Subcutaneous adipose tissue (tissue), 4 donors: ENCODE measurements around the gene CRB2. TPM values are rescaled to one million over a fixed set of nuclear protein-coding genes. Genes with fewer than 3 reads are reported as not detected.

Experiments used
- total RNA-seq, 4 donors: library from RNA; depleted of rRNA; stranded (reverse); fragments of >200 nt; gene quantifications; one replicate each; pipeline ENCODE4 v1.1.0, GENCODE V29; 2016
- TF ChIP-seq, protein P1 (sequence below): fragments of 450-650 bp; IDR thresholded peaks from one replicate; pipeline ENCODE4 v1.5.1; 2016; ENCODE audit warnings: low read depth, mild to moderate bottlenecking, control low read depth, antibody characterized with exemption, moderate library complexity

Gene CRB2
- total RNA-seq, 4 donors from 2014 or later, result 0.33 TPM; not detected in 3

- TF ChIP-seq, protein P1, sequence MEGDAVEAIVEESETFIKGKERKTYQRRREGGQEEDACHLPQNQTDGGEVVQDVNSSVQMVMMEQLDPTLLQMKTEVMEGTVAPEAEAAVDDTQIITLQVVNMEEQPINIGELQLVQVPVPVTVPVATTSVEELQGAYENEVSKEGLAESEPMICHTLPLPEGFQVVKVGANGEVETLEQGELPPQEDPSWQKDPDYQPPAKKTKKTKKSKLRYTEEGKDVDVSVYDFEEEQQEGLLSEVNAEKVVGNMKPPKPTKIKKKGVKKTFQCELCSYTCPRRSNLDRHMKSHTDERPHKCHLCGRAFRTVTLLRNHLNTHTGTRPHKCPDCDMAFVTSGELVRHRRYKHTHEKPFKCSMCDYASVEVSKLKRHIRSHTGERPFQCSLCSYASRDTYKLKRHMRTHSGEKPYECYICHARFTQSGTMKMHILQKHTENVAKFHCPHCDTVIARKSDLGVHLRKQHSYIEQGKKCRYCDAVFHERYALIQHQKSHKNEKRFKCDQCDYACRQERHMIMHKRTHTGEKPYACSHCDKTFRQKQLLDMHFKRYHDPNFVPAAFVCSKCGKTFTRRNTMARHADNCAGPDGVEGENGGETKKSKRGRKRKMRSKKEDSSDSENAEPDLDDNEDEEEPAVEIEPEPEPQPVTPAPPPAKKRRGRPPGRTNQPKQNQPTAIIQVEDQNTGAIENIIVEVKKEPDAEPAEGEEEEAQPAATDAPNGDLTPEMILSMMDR, result no peak
Observed at GRCh38 chr9:123344192-123344949, 11.6 kb upstream of the CRB2 start.

GRCh38 chr9:123345567-123345955 is 10.4 kb upstream of the CRB2 start:
- TF ChIP-seq, protein P1, result no peak

- TF ChIP-seq, protein P1, result no peak
Observed at GRCh38 chr9:123346026-123346425, 10.0 kb upstream of the CRB2 start.

DNA sequence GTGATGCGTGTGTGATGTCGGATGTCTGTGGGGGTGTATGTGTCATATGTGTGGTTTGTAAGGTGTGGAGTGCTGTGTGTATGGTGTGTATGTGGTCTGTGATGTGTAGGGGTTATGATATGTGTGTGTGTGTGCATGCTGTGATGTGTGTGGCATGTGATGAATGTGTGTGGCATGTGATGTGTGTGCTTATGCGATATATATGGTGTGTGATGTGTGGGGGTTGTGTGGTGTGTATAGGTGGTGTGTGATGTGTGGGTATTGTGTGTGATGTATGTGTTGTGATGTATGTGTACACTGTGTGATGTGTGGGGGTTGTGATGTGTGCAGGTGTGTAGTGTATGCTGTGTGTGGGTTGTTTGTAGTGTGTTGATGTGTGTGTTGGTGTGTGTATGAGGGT is 9.2 kb upstream of the CRB2 start:
- TF ChIP-seq, protein P1, result no peak

- TF ChIP-seq, protein P1, result no peak
Observed at GRCh38 chr9:123347289-123348060, 8.5 kb upstream of the CRB2 start.

- TF ChIP-seq, protein P1, result no peak
Observed at GRCh38 chr9:123348317-123348992, 7.5 kb upstream of the CRB2 start.

DNA sequence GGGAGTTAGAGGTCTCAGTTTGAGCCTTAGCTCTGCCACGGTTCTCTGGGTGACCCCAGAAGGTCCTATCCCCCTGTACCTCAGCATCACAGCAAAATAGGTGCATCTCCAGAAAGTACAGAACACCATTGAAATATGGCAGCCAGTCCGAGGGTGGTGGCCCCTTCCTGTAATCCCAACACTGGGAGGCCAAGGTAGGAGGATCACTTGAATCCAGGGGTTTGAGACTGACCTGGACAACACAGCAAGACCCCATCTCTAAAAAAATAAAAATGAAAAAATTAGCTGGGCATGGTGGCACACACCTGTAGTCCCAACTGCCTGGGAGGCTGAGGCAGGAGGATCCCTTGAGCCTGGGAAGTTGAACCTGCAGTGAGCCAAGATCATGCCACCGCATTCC is 7.0 kb upstream of the CRB2 start:
- TF ChIP-seq, protein P1, result no peak
